ENCODE results near the gene UGGT2. TPM values are rescaled to one million over a fixed set of nuclear protein-coding genes. Genes with fewer than 3 reads are reported as not detected.

The UGGT2 gene
- total RNA-seq, 3 donors from 2014 or later: 16.6 to 25.5 (median 17.4) TPM

DNA sequence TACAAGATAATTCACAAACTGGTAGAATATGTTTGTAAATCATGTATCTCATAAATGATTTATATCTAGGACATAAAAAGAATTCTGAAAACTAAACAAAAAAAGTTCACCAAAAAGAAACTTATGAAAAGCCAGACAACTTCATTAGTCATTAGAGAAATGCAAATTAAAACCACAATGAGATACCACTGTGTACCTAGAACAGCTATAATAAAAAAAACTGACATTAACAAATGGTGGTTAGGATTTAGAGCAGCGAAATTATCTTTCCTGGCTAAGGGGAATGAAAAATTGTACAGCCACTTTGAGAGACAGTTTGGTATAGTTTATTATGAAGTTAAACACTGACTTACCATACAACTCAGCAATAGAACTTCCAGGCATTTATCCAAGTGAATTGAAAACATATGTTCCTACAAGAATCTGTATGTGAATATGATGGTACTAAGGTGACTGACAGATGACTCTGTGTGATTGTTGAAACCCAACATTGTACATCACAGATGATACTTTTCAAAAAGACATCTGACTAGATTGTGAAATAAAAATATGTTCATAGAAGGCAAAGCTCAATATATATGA lies 41.8 kb downstream of the UGGT2 start:
- Histone ChIP-seq H3K4me3 (no peak overlapping the region), H3K9me3 (peaks cover 6% of the 10 kb centered on the region), H3K4me1 (ENCODE audit: low read depth) (no peaks in the 10 kb centered on the region), H3K36me3 (ENCODE audit: low read depth) (no peaks in the 10 kb centered on the region)
- no peak for DNase-seq
- TF ChIP-seq, protein P1, sequence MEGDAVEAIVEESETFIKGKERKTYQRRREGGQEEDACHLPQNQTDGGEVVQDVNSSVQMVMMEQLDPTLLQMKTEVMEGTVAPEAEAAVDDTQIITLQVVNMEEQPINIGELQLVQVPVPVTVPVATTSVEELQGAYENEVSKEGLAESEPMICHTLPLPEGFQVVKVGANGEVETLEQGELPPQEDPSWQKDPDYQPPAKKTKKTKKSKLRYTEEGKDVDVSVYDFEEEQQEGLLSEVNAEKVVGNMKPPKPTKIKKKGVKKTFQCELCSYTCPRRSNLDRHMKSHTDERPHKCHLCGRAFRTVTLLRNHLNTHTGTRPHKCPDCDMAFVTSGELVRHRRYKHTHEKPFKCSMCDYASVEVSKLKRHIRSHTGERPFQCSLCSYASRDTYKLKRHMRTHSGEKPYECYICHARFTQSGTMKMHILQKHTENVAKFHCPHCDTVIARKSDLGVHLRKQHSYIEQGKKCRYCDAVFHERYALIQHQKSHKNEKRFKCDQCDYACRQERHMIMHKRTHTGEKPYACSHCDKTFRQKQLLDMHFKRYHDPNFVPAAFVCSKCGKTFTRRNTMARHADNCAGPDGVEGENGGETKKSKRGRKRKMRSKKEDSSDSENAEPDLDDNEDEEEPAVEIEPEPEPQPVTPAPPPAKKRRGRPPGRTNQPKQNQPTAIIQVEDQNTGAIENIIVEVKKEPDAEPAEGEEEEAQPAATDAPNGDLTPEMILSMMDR (IDR thresholded peaks at IDR 0.05): no peak
- ATAC-seq: no peak
- intact Hi-C loops (cut with DNase I, micrococcal nuclease): loop anchor here in 1 of 2 donors (10.0 kb wide), 1 partner anchor 803 kb away; no protein-coding TSS in a partner anchor

DNA sequence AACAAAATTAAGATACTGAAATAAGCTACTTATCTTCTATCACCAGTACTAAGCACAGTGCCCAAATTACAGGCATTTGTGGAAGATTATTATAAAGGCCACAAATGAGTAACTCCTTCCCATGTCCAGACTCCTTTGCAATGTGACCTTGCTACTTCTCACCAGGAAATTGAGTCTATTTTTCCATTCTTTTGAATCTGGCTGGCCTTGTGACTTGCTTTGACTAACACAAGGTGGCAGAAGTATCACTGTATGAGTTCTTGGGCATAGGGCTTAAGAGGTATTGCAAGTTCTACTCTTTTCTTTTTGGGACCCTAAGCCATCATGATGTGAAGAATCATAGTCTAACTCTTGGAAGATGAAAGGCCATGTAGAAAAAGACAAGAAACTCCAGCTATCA lies 49.9 kb downstream of the UGGT2 start:
- ATAC-seq (no peak), DNase-seq (no peak)
- no peaks in the 10 kb centered on the region for H3K9me3 ChIP-seq
- no peaks in the 10 kb centered on the region for H3K4me1 ChIP-seq (ENCODE audit: low read depth)
- intact Hi-C loops (cut with DNase I, micrococcal nuclease): no loop called here
- H3K4me3 ChIP-seq: no peak overlapping the region
- no peaks in the 10 kb centered on the region for H3K36me3 ChIP-seq (ENCODE audit: low read depth)
- TF ChIP-seq, protein P1 (IDR thresholded peaks at IDR 0.05): no peak

DNA sequence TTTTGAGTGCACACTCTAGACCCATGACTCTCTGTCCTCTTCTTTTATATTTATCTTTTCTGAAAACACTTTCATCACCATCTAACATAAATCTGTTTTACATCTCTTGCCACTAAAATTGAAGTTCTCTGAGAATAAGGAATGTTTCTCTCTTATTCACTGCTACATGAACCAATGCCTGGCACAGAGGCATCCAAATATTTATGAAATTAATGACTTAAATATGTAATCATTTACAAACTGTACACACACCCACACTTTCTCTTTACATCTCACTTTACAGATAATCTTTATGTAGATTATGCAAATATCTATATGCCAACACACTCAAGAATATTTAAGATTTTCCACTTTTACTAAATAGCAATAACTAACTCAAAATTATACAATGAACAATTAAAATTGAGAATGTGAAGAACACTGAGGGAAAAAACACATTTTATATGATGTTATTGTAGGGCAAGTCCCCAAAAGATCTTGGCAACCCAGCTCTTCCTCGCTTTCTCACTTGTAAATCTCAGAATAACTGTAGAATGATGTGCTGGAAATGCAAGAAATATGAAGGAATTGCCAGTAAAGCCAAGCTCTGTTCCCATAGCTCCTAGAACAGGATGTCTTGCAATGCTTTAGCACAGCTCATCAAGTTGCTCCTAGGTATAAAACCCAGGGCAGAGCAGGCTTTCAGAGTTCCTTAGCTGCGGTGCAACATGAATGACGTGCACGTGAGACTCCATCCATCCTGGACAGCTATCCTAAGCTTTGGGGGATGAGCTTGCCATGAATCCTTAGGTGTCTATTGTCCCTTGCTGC lies 50.7 kb downstream of the UGGT2 start:
- no peak overlapping the region for H3K4me3 ChIP-seq
- no peak for DNase-seq
- intact Hi-C loops (cut with DNase I, micrococcal nuclease): no loop called here
- no peaks in the 10 kb centered on the region for H3K9me3 ChIP-seq
- TF ChIP-seq, protein P1 (IDR thresholded peaks at IDR 0.05): no peak
- no peaks in the 10 kb centered on the region for H3K4me1 ChIP-seq (ENCODE audit: low read depth)
- ATAC-seq: no peak
- H3K36me3 ChIP-seq (ENCODE audit: low read depth): no peaks in the 10 kb centered on the region

DNA sequence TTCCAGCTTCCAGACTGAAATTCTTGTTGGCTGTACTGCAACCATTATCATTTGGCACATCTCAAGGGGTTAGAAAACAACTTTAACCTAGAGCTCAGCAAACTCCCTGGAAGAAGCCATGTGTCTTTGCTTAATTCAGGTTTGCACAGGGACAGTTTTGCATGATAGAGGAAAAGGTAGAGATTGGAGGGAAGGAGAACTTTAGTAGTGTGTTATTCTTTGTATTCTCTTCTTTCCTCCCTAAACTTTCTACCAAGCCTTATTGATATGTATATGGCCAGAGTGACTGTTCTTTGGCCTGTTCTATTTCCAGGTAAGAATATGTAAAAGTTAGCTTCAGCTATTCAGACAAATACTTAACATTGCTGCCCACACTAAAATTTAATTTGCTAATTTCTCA lies 53.1 kb downstream of the UGGT2 start:
- H3K4me3 ChIP-seq: no peak overlapping the region
- H3K4me1 ChIP-seq (ENCODE audit: low read depth): no peaks in the 10 kb centered on the region
- DNase-seq (no peak), ATAC-seq (no peak)
- TF ChIP-seq, protein P1 (IDR thresholded peaks at IDR 0.05): no peak
- H3K9me3 ChIP-seq: no peaks in the 10 kb centered on the region
- intact Hi-C loops (cut with DNase I, micrococcal nuclease): no loop called here
- H3K36me3 ChIP-seq (ENCODE audit: low read depth): no peaks in the 10 kb centered on the region

DNA sequence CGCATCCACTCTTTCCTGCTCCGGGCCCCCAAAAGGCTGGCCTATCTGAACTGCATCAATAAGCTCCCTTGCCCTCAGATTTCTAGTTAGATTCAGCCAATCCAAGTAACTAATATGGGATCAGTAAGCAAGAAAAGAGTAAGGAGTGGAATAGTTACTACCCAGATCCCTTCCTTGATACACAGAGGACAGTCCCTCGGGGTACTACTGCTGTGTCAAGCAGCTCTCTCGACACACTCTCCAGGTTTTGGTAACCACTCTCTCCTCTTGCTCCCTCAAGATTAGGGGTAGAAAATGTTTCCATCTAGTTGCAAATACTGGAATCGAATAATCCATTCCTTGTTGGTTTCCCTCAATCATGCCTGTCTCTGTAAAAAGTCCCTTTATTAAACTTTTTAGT lies 65.4 kb downstream of the UGGT2 start:
- no peaks in the 10 kb centered on the region for H3K4me1 ChIP-seq (ENCODE audit: low read depth)
- H3K9me3 ChIP-seq: no peaks in the 10 kb centered on the region
- no peak overlapping the region for H3K4me3 ChIP-seq
- DNase-seq (no peak), ATAC-seq (no peak)
- no peaks in the 10 kb centered on the region for H3K36me3 ChIP-seq (ENCODE audit: low read depth)
- intact Hi-C loops (cut with DNase I, micrococcal nuclease): no loop called here
- TF ChIP-seq, protein P1 (IDR thresholded peaks at IDR 0.05): no peak

Data from mucosa of descending colon (tissue), 3 donors.